NB4 (cell line): ENCODE data around the gene ZFAND6.

Experiments used
- CTCF ChIP-seq: IDR thresholded peaks from one replicate; pipeline ENCODE4 v1.5.1; 2012; ENCODE audit warnings: low read depth, low read length
- MAX ChIP-seq: IDR thresholded peaks from 2 replicates; pipeline ENCODE4 v1.6.1; 2011; ENCODE audit warnings: low read depth, low read length
- MYC ChIP-seq: IDR thresholded peaks from 2 replicates; pipeline ENCODE4 v1.6.1; 2011; ENCODE audit warnings: low read depth, low read length

- TF ChIP-seq CTCF (no peak), MAX (no peak), MYC (no peak)
These were observed 34.5 kb downstream of the ZFAND6 start for GRCh38 chr15:80093854-80094418.
